Calu3 (cell line): Measurements from ENCODE around the gene EPHB6. TPM values are rescaled to one million over a fixed set of nuclear protein-coding genes. Genes with fewer than 3 reads are reported as not detected.

Experiments used
- BruUV-seq: library from RNA; stranded (reverse); fragments of 400-500 nt; replicated peaks from 2 replicates; lab custom pipeline; 2021; lab: Mats Ljungman, UMichigan
- CTCF ChIA-PET: fragments of 300-600 bp; sonication (Branson Sonifier 250); formaldehyde crosslinking; loops from one replicate; lab custom pipeline; 2022; ENCODE audit warnings: antibody characterized with exemption; lab: Charles Lee
- DNase-seq: peaks from one replicate; pipeline ENCODE4 v3.0.0; 2022
- H3K27ac Mint-ChIP-seq: one replicate; pipeline ENCODE4 v1.8.0; 2022; ENCODE audit warnings: mixed read lengths; ENCODE audit not compliant: unreplicated experiment
- H3K27me3 Mint-ChIP-seq: one replicate; pipeline ENCODE4 v1.8.0; 2022; ENCODE audit warnings: mixed read lengths; ENCODE audit not compliant: unreplicated experiment
- H3K36me3 Mint-ChIP-seq: one replicate; pipeline ENCODE4 v1.8.0; 2022; ENCODE audit warnings: mild to moderate bottlenecking, moderate library complexity, mixed read lengths; ENCODE audit not compliant: insufficient read depth, unreplicated experiment
- H3K4me1 Mint-ChIP-seq: one replicate; pipeline ENCODE4 v1.8.0; 2022; ENCODE audit warnings: mild to moderate bottlenecking, low read depth, mixed read lengths; ENCODE audit not compliant: unreplicated experiment
- H3K4me3 Mint-ChIP-seq: one replicate; pipeline ENCODE4 v1.8.0; 2022; ENCODE audit warnings: mild to moderate bottlenecking, low read depth, moderate library complexity, mixed read lengths; ENCODE audit not compliant: unreplicated experiment
- H3K9me3 Mint-ChIP-seq: one replicate; pipeline ENCODE4 v1.8.0; 2022; ENCODE audit warnings: low read depth, mixed read lengths; ENCODE audit not compliant: unreplicated experiment
- CTCF ChIP-seq: fragments of 200-600 bp; IDR thresholded peaks from one replicate; pipeline ENCODE4 v1.8.0; 2022; ENCODE audit warnings: antibody characterized with exemption; ENCODE audit not compliant: unreplicated experiment
- intact Hi-C: fragments of 100-400 bp; cut with micrococcal nuclease; formaldehyde crosslinking; loops from one replicate; pipeline ENCODE4 v1.10.0; 2022; ENCODE audit not compliant: unreplicated experiment
- total RNA-seq: library from RNA; stranded (reverse); gene quantifications from 2 replicates; pipeline ENCODE4 v1.2.3, GENCODE V29; 2022

The EPHB6 gene
- total RNA-seq, 1 experiment from 2014 or later: 3.0 TPM

DNA sequence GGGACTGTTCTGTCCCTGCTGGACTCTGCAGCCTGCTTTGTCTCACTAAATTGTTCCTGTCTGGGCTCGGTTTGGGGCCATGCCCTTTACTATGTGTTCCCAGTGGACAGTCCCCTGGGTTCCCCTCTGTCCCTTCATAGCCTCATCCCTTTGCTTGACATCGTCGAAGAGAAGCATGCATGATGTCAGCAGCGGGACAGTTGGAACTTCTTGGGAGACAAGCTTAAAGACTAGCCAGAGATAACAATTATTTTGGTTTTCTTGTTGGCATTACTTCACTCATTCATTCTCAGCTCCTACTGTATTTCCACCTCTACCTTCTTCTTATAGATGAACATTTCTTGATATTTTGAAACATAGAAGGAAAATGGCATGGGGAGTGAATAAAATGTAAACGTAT lies 2.7 kb downstream of the EPHB6 start:
- CTCF ChIA-PET: interaction anchor here (0.7 to 1.0 kb wide), 2 partner anchors 161 to 357 kb away, joined by 3 to 4 read pairs; no protein-coding TSS in a partner anchor
- Mint-ChIP-seq H3K27me3 (peaks cover 72% of the 10 kb centered on the region), H3K4me1 (peaks cover 21% of the 10 kb centered on the region), H3K27ac (no peak overlapping the region), H3K9me3 (no peaks in the 10 kb centered on the region), H3K4me3 (no peak overlapping the region), H3K36me3 (peaks cover 8% of the 10 kb centered on the region)
- no peak for DNase-seq
- no TSS peak for BruUV-seq
- intact Hi-C loops: no loop called here
- no peak for TF ChIP-seq CTCF

DNA sequence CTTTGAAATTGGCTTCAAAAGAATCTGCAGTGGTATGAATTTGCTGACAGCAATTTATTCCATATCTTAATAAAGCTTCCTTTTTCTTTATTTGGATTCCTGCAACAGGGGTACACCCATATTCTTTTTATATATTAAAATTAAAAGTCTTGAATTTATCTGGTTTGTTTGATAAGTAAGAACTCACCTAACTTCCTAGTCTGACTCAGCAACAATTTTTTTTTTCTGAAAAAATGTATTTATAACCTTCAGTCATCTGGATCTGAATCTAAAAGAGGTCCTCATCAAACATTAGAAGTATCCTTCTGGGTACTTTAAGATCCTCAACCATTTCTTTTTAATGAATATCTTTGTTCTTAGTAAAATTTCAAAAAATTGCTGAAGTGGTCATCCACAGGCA lies 4.5 kb downstream of the EPHB6 start:
- Mint-ChIP-seq H3K36me3 (peaks cover 3% of the 10 kb centered on the region), H3K27ac (no peak overlapping the region), H3K9me3 (no peaks in the 10 kb centered on the region), H3K27me3 (peaks cover 82% of the 10 kb centered on the region), H3K4me1 (peaks cover 10% of the 10 kb centered on the region), H3K4me3 (no peak overlapping the region)
- CTCF ChIA-PET: interaction anchor here (0.5 kb wide), 1 partner anchor 272 kb away, joined by 3 read pairs; no protein-coding TSS in a partner anchor
- intact Hi-C loops: no loop called here
- no peak for DNase-seq
- BruUV-seq: no TSS peak
- TF ChIP-seq CTCF: no peak

DNA sequence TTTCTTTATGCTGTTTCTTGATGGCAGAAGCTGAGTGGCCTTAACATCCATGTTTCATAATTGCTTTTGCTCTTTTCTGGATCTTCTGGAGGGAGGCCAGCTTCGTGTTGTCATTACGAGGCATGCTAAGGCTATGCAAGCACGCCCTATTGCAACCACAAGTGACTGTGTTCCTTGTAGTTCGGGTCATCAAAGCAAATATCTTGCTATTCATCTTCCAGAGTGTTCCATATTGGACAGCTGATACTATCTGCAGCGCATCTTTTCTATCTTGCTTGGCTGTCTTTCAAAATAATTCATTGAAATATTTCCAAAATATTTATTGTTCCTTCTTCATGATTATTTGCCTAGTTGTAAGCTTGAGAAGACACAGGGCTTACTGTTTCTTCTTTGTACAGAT lies 5.0 kb downstream of the EPHB6 start:
- Mint-ChIP-seq H3K9me3 (no peaks in the 10 kb centered on the region), H3K27ac (no peak overlapping the region), H3K36me3 (no peaks in the 10 kb centered on the region), H3K27me3 (peaks cover 82% of the 10 kb centered on the region), H3K4me1 (peaks cover 8% of the 10 kb centered on the region), H3K4me3 (no peak overlapping the region)
- CTCF ChIA-PET: interaction anchor here (0.5 kb wide), 1 partner anchor 272 kb away, joined by 3 read pairs; no protein-coding TSS in a partner anchor
- TF ChIP-seq CTCF: no peak
- intact Hi-C loops: no loop called here
- BruUV-seq: no TSS peak
- no peak for DNase-seq

DNA sequence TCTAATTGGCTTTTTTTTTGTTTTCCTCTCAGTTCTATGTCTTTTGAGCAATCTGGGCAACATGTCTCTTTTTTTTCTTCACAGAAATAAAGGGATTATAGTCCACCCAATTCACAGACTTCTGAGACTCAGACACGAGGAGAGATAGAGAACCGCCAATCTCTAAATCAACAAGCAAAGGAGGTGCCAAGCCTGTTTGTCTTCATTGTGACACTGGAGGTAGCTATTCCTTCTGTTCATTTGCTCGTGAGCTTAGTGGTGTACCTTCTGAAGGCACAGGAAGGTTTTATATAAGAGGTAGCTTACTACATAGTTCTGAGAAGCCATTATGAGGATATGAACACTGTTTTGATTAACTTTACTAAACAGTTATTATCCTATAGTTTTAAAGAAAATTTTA lies 6.1 kb downstream of the EPHB6 start:
- H3K4me1 Mint-ChIP-seq: peaks cover 8% of the 10 kb centered on the region
- no peak for TF ChIP-seq CTCF
- CTCF ChIA-PET: no interaction called here

More for the DNA sequence above, 6.1 kb downstream of the EPHB6 start:
- no peak for DNase-seq
- intact Hi-C loops: no loop called here
- H3K9me3 Mint-ChIP-seq: no peaks in the 10 kb centered on the region
- no peak overlapping the region for H3K4me3 Mint-ChIP-seq
- no peaks in the 10 kb centered on the region for H3K36me3 Mint-ChIP-seq
- H3K27me3 Mint-ChIP-seq: peaks cover 84% of the 10 kb centered on the region
- BruUV-seq: no TSS peak
- H3K27ac Mint-ChIP-seq: no peak overlapping the region
